ENCODE data around the gene IQGAP3. TPM values are rescaled to one million over a fixed set of nuclear protein-coding genes. Genes with fewer than 3 reads are reported as not detected.

The IQGAP3 gene
- total and polyA plus RNA-seq, 11 donors: 0.09 to 5.1 (median 0.25) TPM

DNA sequence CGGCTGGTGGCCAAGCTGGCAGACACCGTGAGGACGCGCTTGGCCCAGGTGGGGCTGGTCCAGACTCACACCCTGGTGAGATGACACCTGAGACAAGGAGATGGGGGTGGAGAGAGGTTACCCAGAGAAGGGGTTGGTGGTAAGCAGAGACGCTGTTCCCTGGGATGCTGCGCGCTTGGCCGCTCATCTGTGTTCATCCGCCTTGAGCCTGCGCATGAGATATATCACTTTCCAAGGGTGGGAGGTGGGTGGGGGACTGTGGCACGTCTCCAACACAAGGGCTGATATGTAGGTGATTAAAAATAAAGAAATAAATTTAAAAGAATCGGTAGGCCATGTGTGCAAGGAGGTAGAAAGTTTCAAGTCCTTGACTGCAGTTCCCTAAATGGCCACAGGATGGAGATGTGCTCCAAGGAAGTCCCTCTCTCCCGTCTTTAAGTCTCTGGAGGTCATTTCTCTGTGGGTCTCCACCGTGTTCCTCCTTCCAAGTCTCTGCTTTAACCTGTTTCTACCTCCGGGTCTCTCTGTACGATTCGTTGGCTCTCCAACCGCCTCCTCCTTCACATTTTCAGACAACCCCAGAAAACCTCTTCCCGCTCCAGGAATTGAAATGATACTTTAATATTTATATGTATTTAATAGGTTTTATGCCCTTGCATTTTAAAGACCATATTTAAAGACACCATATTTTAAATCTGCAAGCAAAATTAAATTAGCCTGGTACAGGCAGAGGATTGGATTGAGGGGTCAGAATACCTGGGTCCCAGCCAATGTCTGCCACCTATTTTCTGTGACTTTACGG lies 11.7 kb upstream of the IQGAP3 start:
- no peak overlapping the region for H3K27ac ChIP-seq
- 54 to 58% (median 57%) methylated on average over 20 of the region's 20 CpGs for WGBS, 4 donors
- no peak for TF ChIP-seq POLR2A (IDR thresholded peaks at IDR 0.05)
- TF ChIP-seq, protein P1, sequence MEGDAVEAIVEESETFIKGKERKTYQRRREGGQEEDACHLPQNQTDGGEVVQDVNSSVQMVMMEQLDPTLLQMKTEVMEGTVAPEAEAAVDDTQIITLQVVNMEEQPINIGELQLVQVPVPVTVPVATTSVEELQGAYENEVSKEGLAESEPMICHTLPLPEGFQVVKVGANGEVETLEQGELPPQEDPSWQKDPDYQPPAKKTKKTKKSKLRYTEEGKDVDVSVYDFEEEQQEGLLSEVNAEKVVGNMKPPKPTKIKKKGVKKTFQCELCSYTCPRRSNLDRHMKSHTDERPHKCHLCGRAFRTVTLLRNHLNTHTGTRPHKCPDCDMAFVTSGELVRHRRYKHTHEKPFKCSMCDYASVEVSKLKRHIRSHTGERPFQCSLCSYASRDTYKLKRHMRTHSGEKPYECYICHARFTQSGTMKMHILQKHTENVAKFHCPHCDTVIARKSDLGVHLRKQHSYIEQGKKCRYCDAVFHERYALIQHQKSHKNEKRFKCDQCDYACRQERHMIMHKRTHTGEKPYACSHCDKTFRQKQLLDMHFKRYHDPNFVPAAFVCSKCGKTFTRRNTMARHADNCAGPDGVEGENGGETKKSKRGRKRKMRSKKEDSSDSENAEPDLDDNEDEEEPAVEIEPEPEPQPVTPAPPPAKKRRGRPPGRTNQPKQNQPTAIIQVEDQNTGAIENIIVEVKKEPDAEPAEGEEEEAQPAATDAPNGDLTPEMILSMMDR (IDR thresholded peaks at IDR 0.05): peak; percentile 86 to 98 (median 93)
- H3K27me3 ChIP-seq: no peaks in the 10 kb centered on the region
- peak in 4 of 5 donors; percentile 63 to 70 (median 66) for DNase-seq
- intact Hi-C loops (cut with DNase I): loop anchor here (1.0 to 5.0 kb wide), 7 partner anchors 23 to 77 kb away; no protein-coding TSS in a partner anchor
- peaks cover 0 to 7% (median 0%) of the 10 kb centered on the region in 12 donors for H3K4me1 ChIP-seq
- peak in 3 of 4 donors; percentile 27 to 55 (median 54) for ATAC-seq
- H3K36me3 ChIP-seq: no peaks in the 10 kb centered on the region
- no peaks in the 10 kb centered on the region for H3K9me3 ChIP-seq
- no peak overlapping the region for H3K4me3 ChIP-seq

DNA sequence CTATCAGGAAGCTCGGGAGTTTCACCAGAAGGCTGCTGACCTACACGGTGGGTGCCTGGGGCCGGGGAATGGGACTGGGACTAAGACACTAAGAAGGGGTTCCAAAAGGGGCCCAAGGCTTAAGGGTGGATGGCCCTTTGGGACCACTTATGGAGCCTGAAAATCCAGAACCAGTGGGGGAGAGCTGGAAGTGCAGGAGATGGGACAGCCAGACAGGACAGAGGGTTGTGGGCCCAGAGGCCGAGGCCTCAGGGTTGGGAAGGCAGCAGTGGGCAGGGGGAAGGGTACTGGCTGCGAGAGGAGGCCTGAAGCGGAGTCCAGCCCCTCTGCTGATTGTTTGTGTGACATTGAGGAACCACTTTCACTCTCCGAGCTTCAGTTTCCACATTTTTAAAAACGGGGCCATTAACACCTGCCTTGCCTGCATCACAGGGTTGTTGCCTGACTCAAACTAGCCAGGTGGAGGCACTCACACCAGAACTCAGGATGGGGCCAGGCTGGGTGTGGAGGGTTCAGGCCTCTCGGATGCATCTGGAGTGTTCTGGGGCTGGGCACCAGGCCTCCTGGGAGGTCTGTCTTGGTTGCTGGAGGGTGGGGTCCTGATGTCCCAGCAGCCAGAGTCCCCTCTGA lies 10.1 kb upstream of the IQGAP3 start:
- intact Hi-C loops (cut with DNase I): loop anchor here in 9 of 10 donors (2.0 to 5.0 kb wide), 5 partner anchors 70 to 75 kb away; no protein-coding TSS in a partner anchor
- H3K27ac ChIP-seq: no peak overlapping the region
- WGBS, 4 donors: 77 to 82% (median 79%) methylated on average over 8 to 9 of the region's 9 CpGs

DNA sequence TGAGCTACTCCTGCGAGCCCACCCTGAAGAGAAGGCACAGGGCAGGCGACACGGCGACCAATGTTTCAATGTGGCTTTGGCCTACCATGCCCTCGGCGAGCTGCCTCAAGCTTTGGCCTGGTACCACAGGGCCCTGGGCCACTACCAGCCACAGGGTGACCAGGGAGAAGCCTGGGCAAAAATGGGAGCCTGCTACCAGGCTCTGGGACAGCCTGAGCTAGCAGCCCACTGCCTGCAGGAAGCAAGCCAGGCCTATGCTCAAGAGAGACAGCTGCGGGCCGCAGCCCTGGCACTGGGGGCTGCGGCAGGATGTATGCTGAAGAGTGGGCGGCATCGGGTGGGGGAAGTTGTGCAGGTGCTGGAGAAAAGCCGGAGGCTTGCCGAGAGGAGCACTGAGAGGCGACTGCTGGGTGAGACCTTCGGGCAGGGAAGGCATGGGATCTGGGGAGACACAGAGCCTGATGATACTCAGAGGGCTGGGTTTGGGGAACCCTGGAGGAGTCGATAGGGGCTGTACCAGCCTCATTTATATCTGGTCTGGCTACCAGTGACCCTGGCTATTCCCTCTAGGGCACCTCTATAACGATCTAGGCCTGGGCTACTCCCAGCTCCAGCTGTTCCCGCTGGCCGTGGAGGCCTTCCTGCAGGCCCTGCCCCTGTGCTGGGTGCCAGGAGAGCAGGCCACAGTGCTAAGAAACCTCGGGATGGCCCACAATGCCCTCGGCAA lies 9.5 kb upstream of the IQGAP3 start:
- Histone ChIP-seq H3K9me3 (no peaks in the 10 kb centered on the region), H3K4me3 (peak overlapping the region in 1 of 12 donors; percentile 26), H3K4me1 (peaks cover 0 to 7% (median 0%) of the 10 kb centered on the region in 12 donors), H3K36me3 (no peaks in the 10 kb centered on the region), H3K27ac (no peak overlapping the region), H3K27me3 (no peaks in the 10 kb centered on the region)
- ATAC-seq: no peak
- no peak for DNase-seq
- TF ChIP-seq, protein P1 (IDR thresholded peaks at IDR 0.05): no peak
- no peak for TF ChIP-seq POLR2A (IDR thresholded peaks at IDR 0.05)
- WGBS, 4 donors: 69 to 83% (median 80%) methylated on average over 18 to 21 of the region's 21 CpGs
- intact Hi-C loops (cut with DNase I): loop anchor here in 9 of 10 donors (2.0 to 5.0 kb wide), 5 partner anchors 70 to 75 kb away; no protein-coding TSS in a partner anchor

More for the DNA sequence above, 10.1 kb upstream of the IQGAP3 start:
- TF ChIP-seq, protein P1 (IDR thresholded peaks at IDR 0.05): no peak
- TF ChIP-seq POLR2A (IDR thresholded peaks at IDR 0.05): no peak
- H3K36me3 ChIP-seq: no peaks in the 10 kb centered on the region
- no peaks in the 10 kb centered on the region for H3K9me3 ChIP-seq
- H3K27me3 ChIP-seq: no peaks in the 10 kb centered on the region
- peaks cover 0 to 7% (median 0%) of the 10 kb centered on the region in 12 donors for H3K4me1 ChIP-seq
- DNase-seq (no peak), ATAC-seq (no peak)
- peak overlapping the region in 1 of 12 donors; percentile 26 for H3K4me3 ChIP-seq
